Loucy (cell line): ENCODE data around the gene SPAG9.
A peak's percentile ranks its signal among the peaks of the same experiment; 100 is the strongest.

ENCODE experiments used
- H2AFZ ChIP-seq: fragments of 200-600 bp; sonication (generic); 2 replicates; pipeline ENCODE4 v1.6.0; 2016; ENCODE audit warnings: antibody characterized with exemption, mild to moderate bottlenecking, low read length, moderate library complexity
- H3F3A ChIP-seq: fragments of 200-600 bp; 2 replicates; pipeline ENCODE4 v1.6.0; 2016; ENCODE audit warnings: antibody characterized with exemption, low read depth, mild to moderate bottlenecking
- H3K27me3 ChIP-seq: fragments of 200-600 bp; sonication (generic); 2 replicates; pipeline ENCODE4 v1.6.1; 2014; ENCODE audit warnings: low read length, mild to moderate bottlenecking; ENCODE audit not compliant: insufficient read depth, poor library complexity, severe bottlenecking
- H3K36me3 ChIP-seq: fragments of 200-600 bp; sonication (generic); 2 replicates; pipeline ENCODE4 v1.6.1; 2016; ENCODE audit warnings: low read length; ENCODE audit not compliant: insufficient read depth
- H3K4me1 ChIP-seq: fragments of 200-600 bp; sonication (generic); 2 replicates; pipeline ENCODE4 v1.5.1; 2014; ENCODE audit warnings: low read length, mild to moderate bottlenecking; ENCODE audit not compliant: insufficient read depth, poor library complexity, severe bottlenecking
- H3K4me2 ChIP-seq: fragments of 200-600 bp; sonication (generic); 2 replicates; pipeline ENCODE4 v1.6.0; 2014; ENCODE audit warnings: antibody characterized with exemption, low read length, low read depth, mild to moderate bottlenecking; ENCODE audit not compliant: poor library complexity, severe bottlenecking
- H3K4me3 ChIP-seq: fragments of 200-600 bp; sonication (generic); 2 replicates; pipeline ENCODE4 v1.5.1; 2014; ENCODE audit warnings: low read length, mild to moderate bottlenecking, mixed read lengths; ENCODE audit not compliant: poor library complexity, severe bottlenecking
- H3K79me2 ChIP-seq: fragments of 200-600 bp; sonication (generic); 2 replicates; pipeline ENCODE4 v1.6.1; 2014; ENCODE audit warnings: low read length; ENCODE audit not compliant: insufficient read depth
- H3K9ac ChIP-seq: fragments of 200-600 bp; sonication (generic); 2 replicates; pipeline ENCODE4 v1.6.0; 2014; ENCODE audit warnings: mild to moderate bottlenecking, low read depth, low read length, moderate library complexity; ENCODE audit not compliant: poor library complexity, severe bottlenecking
- H3K9me2 ChIP-seq: fragments of 200-600 bp; sonication (generic); replicated peaks from 2 replicates; pipeline ENCODE4 v1.6.1; 2016; ENCODE audit warnings: low read depth, low read length, mixed read lengths
- H3K9me3 ChIP-seq: fragments of 200-600 bp; sonication (generic); 2 replicates; pipeline ENCODE4 v1.6.1; 2014; ENCODE audit warnings: mild to moderate bottlenecking, antibody characterized with exemption, low read length, low read depth; ENCODE audit not compliant: insufficient read depth
- H4K20me1 ChIP-seq: fragments of 200-600 bp; sonication (generic); 2 replicates; pipeline ENCODE4 v1.6.0; 2014; ENCODE audit warnings: antibody characterized with exemption, low read length, mild to moderate bottlenecking; ENCODE audit not compliant: insufficient read depth, poor library complexity, severe bottlenecking
- EZH2phosphoT487 ChIP-seq: fragments of 200-600 bp; IDR thresholded peaks from 2 replicates; pipeline ENCODE4 v1.6.1; 2018; ENCODE audit warnings: antibody characterized with exemption, mild to moderate bottlenecking, moderate library complexity, borderline replicate concordance
- TF ChIP-seq, protein P1 (sequence below): fragments of 200-600 bp; sonication (generic); conservative IDR thresholded peaks from 2 replicates; pipeline ENCODE4 v1.5.1; 2014; ENCODE audit warnings: mild to moderate bottlenecking, antibody characterized with exemption, low read length

Gene SPAG9

GRCh38 chr17:51153210-51154072 is 32.8 kb upstream of the SPAG9 start, which contains the start of gene NME1:
NME1 (plus strand) TSS chr17:51153559; CDS start chr17:51155655, 2,096 bp downstream.
- Histone ChIP-seq H3F3A (no peaks in the 10 kb centered on the region), H3K4me1 (peaks cover 33% of the 10 kb centered on the region), H3K9ac (peak within 1 kb of the TSS; percentile 98), H2AFZ (peak within 1 kb of the TSS; percentile 98), H4K20me1 (peaks cover 3% of the 10 kb centered on the region), H3K4me3 (peak within 1 kb of the TSS; percentile 98), H3K9me2 (no peaks in the 10 kb centered on the region), H3K9me3 (no peaks in the 10 kb centered on the region), H3K27me3 (no peaks in the 10 kb centered on the region), H3K79me2 (peaks cover 50% of the 10 kb centered on the region), H3K36me3 (peaks cover 11% of the 10 kb centered on the region; the same call in 1 of the 2 replicates), H3K4me2 (peak within 1 kb of the TSS; percentile 99)
- TF ChIP-seq, protein P1, sequence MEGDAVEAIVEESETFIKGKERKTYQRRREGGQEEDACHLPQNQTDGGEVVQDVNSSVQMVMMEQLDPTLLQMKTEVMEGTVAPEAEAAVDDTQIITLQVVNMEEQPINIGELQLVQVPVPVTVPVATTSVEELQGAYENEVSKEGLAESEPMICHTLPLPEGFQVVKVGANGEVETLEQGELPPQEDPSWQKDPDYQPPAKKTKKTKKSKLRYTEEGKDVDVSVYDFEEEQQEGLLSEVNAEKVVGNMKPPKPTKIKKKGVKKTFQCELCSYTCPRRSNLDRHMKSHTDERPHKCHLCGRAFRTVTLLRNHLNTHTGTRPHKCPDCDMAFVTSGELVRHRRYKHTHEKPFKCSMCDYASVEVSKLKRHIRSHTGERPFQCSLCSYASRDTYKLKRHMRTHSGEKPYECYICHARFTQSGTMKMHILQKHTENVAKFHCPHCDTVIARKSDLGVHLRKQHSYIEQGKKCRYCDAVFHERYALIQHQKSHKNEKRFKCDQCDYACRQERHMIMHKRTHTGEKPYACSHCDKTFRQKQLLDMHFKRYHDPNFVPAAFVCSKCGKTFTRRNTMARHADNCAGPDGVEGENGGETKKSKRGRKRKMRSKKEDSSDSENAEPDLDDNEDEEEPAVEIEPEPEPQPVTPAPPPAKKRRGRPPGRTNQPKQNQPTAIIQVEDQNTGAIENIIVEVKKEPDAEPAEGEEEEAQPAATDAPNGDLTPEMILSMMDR = peak; percentile 95
- no peak for TF ChIP-seq EZH2phosphoT487

- Histone ChIP-seq H4K20me1 (peaks cover 3% of the 10 kb centered on the region), H3K27me3 (no peaks in the 10 kb centered on the region), H3K9ac (peak overlapping the region; percentile 98), H3K4me2 (peak overlapping the region; percentile 86), H2AFZ (peak overlapping the region; percentile 98), H3K9me3 (no peaks in the 10 kb centered on the region), H3K9me2 (no peaks in the 10 kb centered on the region), H3F3A (no peaks in the 10 kb centered on the region), H3K4me1 (peaks cover 33% of the 10 kb centered on the region), H3K36me3 (peaks cover 11% of the 10 kb centered on the region; the same call in 1 of the 2 replicates), H3K4me3 (peak overlapping the region; percentile 68), H3K79me2 (peaks cover 43% of the 10 kb centered on the region)
- TF ChIP-seq EZH2phosphoT487 = no peak
- TF ChIP-seq, protein P1 = no peak
Measured at GRCh38 chr17:51152766-51153209, 32.1 kb upstream of the SPAG9 start.

- Histone ChIP-seq H3K9me3 (no peaks in the 10 kb centered on the region), H3K9ac (no peak overlapping the region), H3K36me3 (0 out of 2 replicates have a peak, but pooled peaks cover under 1% of the 10 kb centered on the region), H4K20me1 (peaks cover 1% of the 10 kb centered on the region), H3K9me2 (no peaks in the 10 kb centered on the region), H3K4me1 (peaks cover 23% of the 10 kb centered on the region), H3F3A (no peaks in the 10 kb centered on the region), H3K27me3 (no peaks in the 10 kb centered on the region), H3K4me2 (no peak overlapping the region), H2AFZ (peak overlapping the region; percentile 63; the same call in 1 of the 2 replicates), H3K4me3 (no peak overlapping the region), H3K79me2 (peaks cover 25% of the 10 kb centered on the region)
- TF ChIP-seq EZH2phosphoT487 = no peak
- TF ChIP-seq, protein P1 = no peak
Measured at GRCh38 chr17:51150932-51151331, 30.3 kb upstream of the SPAG9 start.
